Neural cell (in vitro differentiated cells): ENCODE data around the gene RAB42.

Experiments used
- EP300 ChIP-seq: fragments of 450-650 bp; conservative IDR thresholded peaks from 2 replicates; pipeline ENCODE4 v1.6.1; 2014; ENCODE audit warnings: antibody characterized with exemption, mild to moderate bottlenecking, moderate library complexity; ENCODE audit not compliant: poor library complexity, severe bottlenecking
- EZH2 ChIP-seq: fragments of 200-600, 300-800 bp; shearing (Covaris generic), sonication (generic); IDR thresholded peaks from 2 replicates; pipeline ENCODE4 v1.6.1; 2014; ENCODE audit warnings: antibody characterized with exemption, low read length, borderline replicate concordance, mild to moderate bottlenecking; ENCODE audit not compliant: insufficient read depth, poor library complexity, severe bottlenecking
- MXI1 ChIP-seq: fragments of 450-650 bp; conservative IDR thresholded peaks from 2 replicates; pipeline ENCODE4 v1.6.1; 2014; ENCODE audit warnings: antibody characterized with exemption, mild to moderate bottlenecking; ENCODE audit not compliant: poor library complexity, severe bottlenecking
- POLR2AphosphoS5 ChIP-seq: IDR thresholded peaks from 2 replicates; pipeline ENCODE4 v1.6.1; 2012
- RAD21 ChIP-seq: fragments of 450-650 bp; conservative IDR thresholded peaks from 2 replicates; pipeline ENCODE4 v1.6.1; 2014; ENCODE audit warnings: antibody characterized with exemption, mild to moderate bottlenecking, moderate library complexity
- SMC3 ChIP-seq: fragments of 450-650 bp; conservative IDR thresholded peaks from 2 replicates; pipeline ENCODE4 v1.6.1; 2014; ENCODE audit warnings: antibody characterized with exemption, mild to moderate bottlenecking, moderate library complexity; ENCODE audit not compliant: poor library complexity
- TAF1 ChIP-seq: IDR thresholded peaks from 2 replicates; pipeline ENCODE4 v1.6.1; 2012; ENCODE audit warnings: low read depth
- TF ChIP-seq, protein P1 (sequence below): IDR thresholded peaks from 2 replicates; pipeline ENCODE4 v1.6.1; 2012; ENCODE audit warnings: borderline replicate concordance
- TF ChIP-seq, protein P2 (sequence below): fragments of 450-650 bp; IDR thresholded peaks from 2 replicates; pipeline ENCODE4 v1.5.1; 2014; ENCODE audit warnings: antibody characterized with exemption, mild to moderate bottlenecking, moderate library complexity; ENCODE audit not compliant: poor library complexity, severe bottlenecking

DNA sequence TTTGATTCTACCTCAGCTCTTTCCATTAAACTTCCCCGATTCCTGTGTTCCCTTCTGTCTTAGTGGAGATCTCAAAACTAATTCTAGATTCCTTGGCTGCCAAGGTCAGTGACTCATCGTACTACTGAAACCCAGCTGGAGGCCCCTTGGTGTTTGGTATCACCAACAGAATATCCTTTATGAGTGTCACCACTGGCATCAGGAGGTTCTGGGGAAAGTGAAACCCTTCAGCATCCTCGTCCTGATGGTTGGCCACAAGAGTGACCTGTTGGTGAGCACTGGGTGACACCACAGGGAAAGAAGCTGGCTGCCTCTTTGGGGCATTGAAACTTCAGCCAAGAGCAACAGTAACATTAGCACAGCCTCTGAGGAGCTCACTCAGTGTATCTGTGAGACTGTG lies 9.6 kb downstream of the RAB42 start:
- no peak for TF ChIP-seq MXI1
- TF ChIP-seq, protein P1, sequence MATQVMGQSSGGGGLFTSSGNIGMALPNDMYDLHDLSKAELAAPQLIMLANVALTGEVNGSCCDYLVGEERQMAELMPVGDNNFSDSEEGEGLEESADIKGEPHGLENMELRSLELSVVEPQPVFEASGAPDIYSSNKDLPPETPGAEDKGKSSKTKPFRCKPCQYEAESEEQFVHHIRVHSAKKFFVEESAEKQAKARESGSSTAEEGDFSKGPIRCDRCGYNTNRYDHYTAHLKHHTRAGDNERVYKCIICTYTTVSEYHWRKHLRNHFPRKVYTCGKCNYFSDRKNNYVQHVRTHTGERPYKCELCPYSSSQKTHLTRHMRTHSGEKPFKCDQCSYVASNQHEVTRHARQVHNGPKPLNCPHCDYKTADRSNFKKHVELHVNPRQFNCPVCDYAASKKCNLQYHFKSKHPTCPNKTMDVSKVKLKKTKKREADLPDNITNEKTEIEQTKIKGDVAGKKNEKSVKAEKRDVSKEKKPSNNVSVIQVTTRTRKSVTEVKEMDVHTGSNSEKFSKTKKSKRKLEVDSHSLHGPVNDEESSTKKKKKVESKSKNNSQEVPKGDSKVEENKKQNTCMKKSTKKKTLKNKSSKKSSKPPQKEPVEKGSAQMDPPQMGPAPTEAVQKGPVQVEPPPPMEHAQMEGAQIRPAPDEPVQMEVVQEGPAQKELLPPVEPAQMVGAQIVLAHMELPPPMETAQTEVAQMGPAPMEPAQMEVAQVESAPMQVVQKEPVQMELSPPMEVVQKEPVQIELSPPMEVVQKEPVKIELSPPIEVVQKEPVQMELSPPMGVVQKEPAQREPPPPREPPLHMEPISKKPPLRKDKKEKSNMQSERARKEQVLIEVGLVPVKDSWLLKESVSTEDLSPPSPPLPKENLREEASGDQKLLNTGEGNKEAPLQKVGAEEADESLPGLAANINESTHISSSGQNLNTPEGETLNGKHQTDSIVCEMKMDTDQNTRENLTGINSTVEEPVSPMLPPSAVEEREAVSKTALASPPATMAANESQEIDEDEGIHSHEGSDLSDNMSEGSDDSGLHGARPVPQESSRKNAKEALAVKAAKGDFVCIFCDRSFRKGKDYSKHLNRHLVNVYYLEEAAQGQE, result no peak
- TF ChIP-seq, protein P2, sequence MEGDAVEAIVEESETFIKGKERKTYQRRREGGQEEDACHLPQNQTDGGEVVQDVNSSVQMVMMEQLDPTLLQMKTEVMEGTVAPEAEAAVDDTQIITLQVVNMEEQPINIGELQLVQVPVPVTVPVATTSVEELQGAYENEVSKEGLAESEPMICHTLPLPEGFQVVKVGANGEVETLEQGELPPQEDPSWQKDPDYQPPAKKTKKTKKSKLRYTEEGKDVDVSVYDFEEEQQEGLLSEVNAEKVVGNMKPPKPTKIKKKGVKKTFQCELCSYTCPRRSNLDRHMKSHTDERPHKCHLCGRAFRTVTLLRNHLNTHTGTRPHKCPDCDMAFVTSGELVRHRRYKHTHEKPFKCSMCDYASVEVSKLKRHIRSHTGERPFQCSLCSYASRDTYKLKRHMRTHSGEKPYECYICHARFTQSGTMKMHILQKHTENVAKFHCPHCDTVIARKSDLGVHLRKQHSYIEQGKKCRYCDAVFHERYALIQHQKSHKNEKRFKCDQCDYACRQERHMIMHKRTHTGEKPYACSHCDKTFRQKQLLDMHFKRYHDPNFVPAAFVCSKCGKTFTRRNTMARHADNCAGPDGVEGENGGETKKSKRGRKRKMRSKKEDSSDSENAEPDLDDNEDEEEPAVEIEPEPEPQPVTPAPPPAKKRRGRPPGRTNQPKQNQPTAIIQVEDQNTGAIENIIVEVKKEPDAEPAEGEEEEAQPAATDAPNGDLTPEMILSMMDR, result no peak
- TF ChIP-seq RAD21, result no peak
- TF ChIP-seq POLR2AphosphoS5, result no peak
- no peak for TF ChIP-seq TAF1
- no peak for TF ChIP-seq SMC3
- TF ChIP-seq EZH2, result no peak
- TF ChIP-seq EP300, result no peak
